Hepatic stellate cell (primary cell): ENCODE results near the gene CLEC2A.
"Not testable (repeated sequence)": the region's sequence is repeated elsewhere in the genome, so short reads cannot be mapped to it uniquely, and the experiment has no call there.

Experiments used
- DNase-seq: peaks from one replicate; pipeline ENCODE4 v3.0.0; 2011; ENCODE audit warnings: low spot score

CLEC2A gene

GRCh38 chr12:9932270-9932669 lies at the start of gene CLEC2A:
Gene CLEC2A, minus strand, starts transcription at chr12:9932370. Its CDS starts 41 bp downstream, at chr12:9932329.
- DNase-seq, result no peak

DNA sequence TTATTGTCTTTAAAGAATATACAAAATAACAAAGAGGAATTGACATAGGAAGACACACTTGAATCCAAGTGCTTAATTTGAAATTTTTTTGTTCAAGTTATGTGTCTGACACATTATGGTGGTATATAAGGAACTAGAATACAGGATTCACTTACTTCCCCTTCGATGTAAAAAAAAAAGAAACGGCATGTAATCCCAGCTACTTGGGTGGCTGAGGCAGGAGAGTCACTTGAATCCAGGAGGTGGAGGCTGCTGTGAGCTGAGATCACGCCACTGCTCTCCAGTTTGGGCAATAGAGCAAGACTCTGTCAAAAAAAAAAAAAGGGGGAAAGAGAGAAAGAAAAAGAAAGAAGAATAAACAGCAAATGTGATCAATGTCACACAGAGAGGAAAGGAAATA lies 48.0 kb upstream of the CLEC2A start:
- DNase-seq, result no peak

DNA sequence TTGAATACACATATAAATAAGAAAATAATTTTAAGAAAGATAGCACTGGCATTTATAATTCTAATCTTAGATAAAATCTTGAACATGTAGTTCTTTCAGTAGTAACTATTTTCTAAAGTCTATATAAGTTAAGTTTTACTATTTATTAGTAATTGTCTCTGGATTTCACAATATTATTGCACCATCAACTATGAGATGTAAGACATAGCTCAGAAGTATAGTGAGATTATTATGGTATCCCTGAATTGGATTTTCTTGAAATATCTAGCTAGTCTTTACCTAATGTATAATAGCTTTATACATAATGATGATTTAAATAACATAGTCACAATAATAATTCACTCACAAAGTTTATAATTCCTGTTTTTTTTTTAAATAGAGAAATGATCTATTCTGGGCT lies 45.7 kb upstream of the CLEC2A start:
- no peak for DNase-seq

GRCh38 chr12:9976626-9977025 lies 44.5 kb upstream of the CLEC2A start:
- DNase-seq, result not testable (repeated sequence)

GRCh38 chr12:9975614-9976013 lies 43.4 kb upstream of the CLEC2A start:
- DNase-seq, result no peak

DNA sequence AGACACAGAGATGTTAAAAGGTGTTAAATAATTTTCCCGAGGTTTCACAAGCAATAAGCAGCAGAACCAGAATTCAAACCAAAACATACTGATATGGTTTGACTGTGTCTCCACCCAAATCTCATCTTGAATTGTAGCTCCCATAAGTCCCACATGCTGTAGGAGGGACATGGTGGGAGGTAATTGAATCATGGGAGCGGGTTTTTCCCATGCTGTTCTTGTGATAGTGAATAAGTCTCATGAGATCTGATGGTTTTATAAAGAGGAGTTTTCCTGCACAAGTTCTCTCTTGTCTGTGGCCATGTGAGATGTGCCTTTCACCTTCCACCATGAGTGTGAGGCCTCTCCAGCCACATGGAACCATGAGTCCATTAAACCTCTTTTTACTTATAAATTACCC lies 42.6 kb upstream of the CLEC2A start:
- not testable (repeated sequence) for DNase-seq

DNA sequence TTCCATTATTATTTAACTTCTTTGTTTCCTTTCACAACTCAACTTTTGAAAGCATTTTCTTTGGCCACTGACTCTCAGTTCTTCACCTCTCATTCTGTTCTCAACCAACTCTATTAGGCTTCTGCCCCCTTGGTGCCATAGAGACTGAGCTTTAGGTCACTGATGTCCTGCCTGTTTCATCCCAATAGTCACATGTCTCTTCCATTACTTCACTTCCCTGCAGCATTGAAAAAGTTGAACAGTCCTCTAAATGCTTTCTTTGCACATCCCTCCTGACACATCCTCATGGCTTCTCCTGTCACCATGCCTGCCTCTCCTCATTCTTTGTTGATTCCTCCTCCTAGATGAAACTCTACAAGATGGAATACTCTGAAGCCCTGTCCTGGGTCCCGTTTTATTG lies 41.8 kb upstream of the CLEC2A start:
- no peak for DNase-seq

GRCh38 chr12:9971181-9971580 lies 39.0 kb upstream of the CLEC2A start, which contains the start of gene CLEC12A:
Gene CLEC12A, plus strand, starts transcription at chr12:9971409. Its CDS starts 188 bp downstream, at chr12:9971597.
- DNase-seq, result no peak

DNA sequence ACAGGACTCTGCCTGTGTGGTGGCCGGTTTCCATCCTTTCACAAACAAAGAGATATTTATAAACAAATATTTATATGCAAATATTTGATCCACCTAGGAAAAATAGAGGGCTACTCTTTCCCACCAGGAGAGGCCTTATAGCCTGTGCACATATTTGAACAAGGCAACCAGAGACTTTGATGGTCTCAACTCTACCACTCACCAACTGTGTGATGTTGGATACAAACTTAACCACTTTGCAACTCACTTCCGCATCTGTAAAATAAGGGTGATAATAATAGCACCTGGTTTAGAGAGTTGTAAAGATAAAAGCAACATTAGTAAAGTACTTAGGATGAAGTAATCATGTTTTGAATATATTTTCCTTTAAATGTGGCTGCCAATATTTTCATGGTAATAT lies 37.5 kb upstream of the CLEC2A start:
- no peak for DNase-seq

DNA sequence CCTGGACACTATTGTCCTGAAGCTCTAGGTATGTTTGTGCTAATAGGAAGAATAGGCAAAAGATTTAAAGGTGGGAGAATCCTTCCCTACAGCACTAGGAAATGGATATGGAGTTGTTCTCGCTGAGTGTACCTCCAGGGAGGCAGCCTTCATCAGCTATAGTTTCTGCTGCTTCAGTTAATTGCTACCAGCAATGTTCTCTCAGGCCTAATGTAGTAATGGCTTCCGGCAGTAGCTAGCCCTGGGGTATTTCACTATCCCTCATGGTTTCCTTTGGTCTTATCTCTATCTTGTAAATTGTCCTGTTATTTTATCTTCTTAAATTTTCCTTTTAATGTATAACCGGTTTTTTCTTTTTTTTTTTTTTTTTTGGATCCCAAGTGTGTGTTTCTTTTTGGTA lies 29.7 kb upstream of the CLEC2A start:
- DNase-seq, result no peak

DNA sequence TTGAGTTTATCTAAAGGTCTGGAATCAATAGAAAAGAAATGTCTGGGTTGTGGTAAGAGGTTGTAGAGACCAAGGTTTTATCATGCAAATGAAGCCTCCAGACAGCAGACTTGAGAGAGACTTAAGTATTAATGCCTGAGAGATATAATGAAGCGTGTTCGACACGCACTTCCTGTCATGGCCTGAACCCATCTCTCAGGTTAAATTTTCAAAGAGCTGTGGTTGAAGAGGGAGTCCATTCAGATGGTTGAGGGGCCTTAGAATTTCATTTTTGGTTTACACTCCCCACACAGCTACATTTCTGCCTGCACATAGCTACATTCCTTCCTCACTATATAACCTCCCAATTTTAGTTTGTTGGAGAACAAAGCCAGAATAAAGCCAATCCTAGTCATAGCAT lies 28.9 kb upstream of the CLEC2A start:
- DNase-seq, result no peak

DNA sequence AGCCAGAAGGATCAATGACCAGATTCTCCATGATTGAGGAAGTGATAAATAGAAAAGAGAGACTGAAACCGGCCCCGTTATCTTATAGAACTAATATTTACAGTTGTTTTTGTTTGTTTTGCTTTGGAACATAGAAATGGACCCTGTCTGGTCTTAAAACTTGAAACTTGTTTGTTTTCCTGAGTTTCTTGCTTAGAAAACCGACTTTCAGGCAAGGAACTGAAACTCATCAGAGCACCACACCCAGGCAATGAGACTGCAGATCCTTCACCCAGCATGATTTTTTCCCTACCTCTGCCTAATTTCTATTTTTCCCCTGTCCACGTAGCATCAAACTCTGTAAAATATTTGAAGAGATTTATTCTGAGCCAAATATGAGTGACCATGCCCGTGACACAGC lies 28.4 kb upstream of the CLEC2A start:
- DNase-seq, result no peak

GRCh38 chr12:9957834-9958233 lies 25.7 kb upstream of the CLEC2A start:
- DNase-seq, result no peak

- DNase-seq, result not testable (repeated sequence)
Observed at GRCh38 chr12:9952954-9953729, 21.0 kb upstream of the CLEC2A start.

- no peak for DNase-seq
Observed at GRCh38 chr12:9951026-9951675, 19.0 kb upstream of the CLEC2A start.

- DNase-seq, result no peak
Observed at GRCh38 chr12:9948606-9949296, 16.6 kb upstream of the CLEC2A start.

DNA sequence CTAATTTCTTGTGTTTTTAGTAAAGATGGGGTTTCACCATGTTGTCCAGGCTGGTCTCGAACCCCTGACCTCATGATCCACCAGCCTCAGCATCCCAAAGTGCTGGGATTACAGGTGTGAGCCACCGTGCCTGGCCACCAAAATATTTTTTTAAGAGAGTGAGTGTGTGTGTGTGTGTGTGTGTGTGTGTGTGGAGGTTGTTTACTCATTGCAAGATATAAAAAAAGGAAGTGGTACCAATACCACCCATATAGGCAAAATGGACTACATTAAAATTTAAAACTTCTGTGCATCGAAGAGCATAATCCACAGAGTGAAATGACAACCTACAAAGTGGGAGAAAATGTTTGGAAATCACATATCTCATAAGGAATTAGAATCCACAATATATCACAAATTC lies 15.5 kb upstream of the CLEC2A start:
- no peak for DNase-seq

DNA sequence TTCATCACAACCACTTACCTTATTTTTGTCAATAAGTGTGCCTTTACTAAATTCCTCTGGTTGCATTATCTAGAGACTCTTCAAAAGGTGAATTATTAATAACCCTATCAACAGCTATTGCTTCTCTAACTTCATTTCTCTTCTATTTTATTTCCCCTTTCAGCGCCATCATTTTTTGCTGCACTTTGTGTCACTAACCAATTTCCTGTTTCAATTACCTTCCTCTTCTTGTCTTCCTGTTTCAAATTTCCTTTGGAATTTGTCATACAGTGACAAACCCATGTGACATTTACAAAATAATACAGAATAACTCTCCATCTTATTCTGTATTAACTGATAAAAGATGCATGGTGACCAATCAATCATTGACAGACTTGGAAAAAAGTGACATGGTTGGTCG lies 12.2 kb upstream of the CLEC2A start:
- DNase-seq, result no peak

- DNase-seq, result no peak
Observed at GRCh38 chr12:9943240-9943639, 11.1 kb upstream of the CLEC2A start.

GRCh38 chr12:9941838-9942237 lies 9.7 kb upstream of the CLEC2A start:
- no peak for DNase-seq

DNA sequence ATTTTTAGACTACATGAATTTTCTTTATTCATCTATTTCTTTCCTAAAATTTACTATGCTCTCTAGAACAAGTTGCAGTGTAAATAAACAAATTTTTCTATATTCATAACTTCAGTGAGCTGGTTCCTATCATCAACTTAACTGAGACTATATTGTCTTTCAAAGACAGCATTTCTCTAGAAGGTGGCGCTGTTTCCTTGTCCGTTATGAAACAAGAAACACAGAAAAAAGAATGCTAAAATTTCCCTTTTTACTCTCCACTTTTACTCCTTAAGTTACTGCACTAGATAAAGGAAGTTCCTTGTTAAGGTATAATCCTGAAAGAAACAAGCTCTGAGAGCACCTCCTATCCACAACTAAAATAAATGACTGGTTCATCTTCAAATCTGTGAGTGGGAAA lies 8.2 kb upstream of the CLEC2A start:
- peak; percentile 7 for DNase-seq

DNA sequence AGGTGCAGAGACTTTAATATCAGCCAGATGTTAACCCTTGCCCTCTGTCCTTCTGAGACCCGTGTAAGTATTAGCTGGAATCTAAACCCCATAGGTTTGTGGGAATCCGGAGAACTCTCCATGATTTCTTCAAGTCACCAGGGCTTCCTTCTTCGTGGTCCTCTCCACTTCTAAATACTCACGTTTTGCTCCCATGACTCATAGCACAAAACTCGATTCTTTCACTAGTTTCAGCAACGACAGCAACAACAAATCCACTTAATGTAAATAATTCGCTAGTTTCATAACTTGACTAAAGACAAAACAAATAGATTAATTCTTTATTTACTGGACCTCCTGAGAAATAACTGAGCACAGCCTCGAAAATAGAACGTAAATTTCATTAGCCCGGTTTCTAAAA lies 4.4 kb upstream of the CLEC2A start:
- DNase-seq, result no peak

DNA sequence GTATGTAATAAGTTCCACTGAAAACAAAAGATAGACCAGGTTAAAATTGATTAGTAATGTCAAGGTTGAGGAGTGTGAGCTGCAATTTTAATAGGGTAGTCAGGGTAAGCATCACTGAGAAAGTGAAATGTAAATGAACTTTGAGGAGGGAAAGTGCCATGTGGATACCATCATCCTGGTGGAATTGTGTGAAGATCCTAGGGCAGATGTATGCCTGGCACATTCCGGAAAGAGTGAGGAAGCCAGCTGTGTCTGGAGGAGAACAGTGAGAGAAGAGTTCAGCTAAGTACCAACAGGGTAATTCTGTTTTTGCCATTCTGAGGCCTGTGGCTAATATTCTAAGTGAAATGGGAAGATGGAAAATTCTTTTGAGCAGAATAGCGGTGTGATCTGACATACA lies 2.9 kb upstream of the CLEC2A start:
- no peak for DNase-seq
